HG03469 (cell line): Measurements from ENCODE around the gene PDS5A.
"Not testable (repeated sequence)": the region's sequence is repeated elsewhere in the genome, so short reads cannot be mapped to it uniquely, and the experiment has no call there.

Experiments used
- ATAC-seq: cut with Tn5 transposase; IDR thresholded peaks from one replicate; pipeline ENCODE4 v1.9.1; 2021; ENCODE audit warnings: mild to moderate bottlenecking, moderate library complexity, moderate number of reproducible peaks; ENCODE audit not compliant: unreplicated experiment

The PDS5A gene

GRCh38 chr4:39840516-39840915, 137.2 kb downstream of the PDS5A start:
- ATAC-seq: not testable (repeated sequence)

- no peak for ATAC-seq
These were observed 137.7 kb downstream of the PDS5A start for GRCh38 chr4:39840027-39840426.

GRCh38 chr4:39838431-39838830, 139.3 kb downstream of the PDS5A start:
- ATAC-seq: not testable (repeated sequence)

- no peak for ATAC-seq
These were observed 143.4 kb downstream of the PDS5A start for GRCh38 chr4:39834269-39834668.

- no peak for ATAC-seq
These were observed 151.9 kb downstream of the PDS5A start for GRCh38 chr4:39825741-39826231.

- no peak for ATAC-seq
These were observed 152.6 kb downstream of the PDS5A start for GRCh38 chr4:39825090-39825489.

- no peak for ATAC-seq
These were observed 154.5 kb downstream of the PDS5A start for GRCh38 chr4:39823191-39823590.

GRCh38 chr4:39822662-39823061, 155.0 kb downstream of the PDS5A start:
- no peak for ATAC-seq

GRCh38 chr4:39821951-39822350, 155.8 kb downstream of the PDS5A start:
- ATAC-seq: no peak

GRCh38 chr4:39820186-39820585, 157.5 kb downstream of the PDS5A start:
- ATAC-seq: no peak

GRCh38 chr4:39818646-39819045, 159.1 kb downstream of the PDS5A start:
- ATAC-seq: no peak

- ATAC-seq: no peak
These were observed 163.1 kb downstream of the PDS5A start for GRCh38 chr4:39814403-39815185.

- not testable (repeated sequence) for ATAC-seq
These were observed 163.9 kb downstream of the PDS5A start for GRCh38 chr4:39813761-39814160.

- not testable (repeated sequence) for ATAC-seq
These were observed 164.7 kb downstream of the PDS5A start for GRCh38 chr4:39813033-39813432.

- no peak for ATAC-seq
These were observed 165.2 kb downstream of the PDS5A start for GRCh38 chr4:39812500-39812899.

GRCh38 chr4:39808231-39808749, 169.4 kb downstream of the PDS5A start:
- no peak for ATAC-seq

- no peak for ATAC-seq
These were observed 175.7 kb downstream of the PDS5A start for GRCh38 chr4:39802005-39802404.

- not testable (repeated sequence) for ATAC-seq
These were observed 184.7 kb downstream of the PDS5A start for GRCh38 chr4:39792976-39793375.

GRCh38 chr4:39792529-39792928, 185.2 kb downstream of the PDS5A start:
- no peak for ATAC-seq

- ATAC-seq: no peak
These were observed 185.6 kb downstream of the PDS5A start for GRCh38 chr4:39792128-39792527.

GRCh38 chr4:39786838-39787237, 190.9 kb downstream of the PDS5A start:
- no peak for ATAC-seq

GRCh38 chr4:39785083-39785482, 192.6 kb downstream of the PDS5A start:
- ATAC-seq: no peak
